RWPE2 (cell line): ENCODE measurements around the gene STRN.

Source experiments
- ATAC-seq: fragments of 200-7000 bp; cut with Tn5 transposase; 3 replicates; pipeline ENCODE4 v1.9.1; 2021; ENCODE audit warnings: low read depth
- DNase-seq: peaks from one replicate; pipeline ENCODE4 v3.0.0-alpha.2; 2020; ENCODE audit warnings: low spot score
- H3K27ac ChIP-seq: fragments of 450-650 bp; 2 replicates; pipeline ENCODE4 v1.5.1; 2017; ENCODE audit warnings: mild to moderate bottlenecking; ENCODE audit not compliant: poor library complexity, severe bottlenecking
- H3K27me3 ChIP-seq: fragments of 250-450 bp; sonication (Bioruptor Pico); 2 replicates; pipeline ENCODE4 v1.5.1; 2021; ENCODE audit warnings: mild to moderate bottlenecking, moderate library complexity; ENCODE audit not compliant: insufficient read depth, poor library complexity, severe bottlenecking
- H3K36me3 ChIP-seq: fragments of 250-450 bp; sonication (Bioruptor Pico); 2 replicates; pipeline ENCODE4 v1.5.1; 2020; ENCODE audit warnings: low read depth, mild to moderate bottlenecking, moderate library complexity
- H3K4me1 ChIP-seq: fragments of 250-450 bp; sonication (Bioruptor Pico); 2 replicates; pipeline ENCODE4 v1.5.1; 2021; ENCODE audit warnings: mild to moderate bottlenecking, moderate library complexity; ENCODE audit not compliant: insufficient read depth, poor library complexity, severe bottlenecking
- H3K4me3 ChIP-seq: fragments of 250-450 bp; sonication (Bioruptor Pico); 2 replicates; pipeline ENCODE4 v1.5.1; 2021; ENCODE audit warnings: mild to moderate bottlenecking, moderate library complexity; ENCODE audit not compliant: severe bottlenecking
- H3K9me3 ChIP-seq: fragments of 250-450 bp; sonication (Bioruptor Pico); 2 replicates; pipeline ENCODE4 v1.5.1; 2021; ENCODE audit warnings: mild to moderate bottlenecking, moderate library complexity; ENCODE audit not compliant: severe bottlenecking
- TF ChIP-seq, protein P1 (sequence below): fragments of 450-650 bp; IDR thresholded peaks from one replicate; pipeline ENCODE4 v1.5.1; 2017; ENCODE audit warnings: mild to moderate bottlenecking, moderate library complexity; ENCODE audit not compliant: poor library complexity, severe bottlenecking

The STRN gene

DNA sequence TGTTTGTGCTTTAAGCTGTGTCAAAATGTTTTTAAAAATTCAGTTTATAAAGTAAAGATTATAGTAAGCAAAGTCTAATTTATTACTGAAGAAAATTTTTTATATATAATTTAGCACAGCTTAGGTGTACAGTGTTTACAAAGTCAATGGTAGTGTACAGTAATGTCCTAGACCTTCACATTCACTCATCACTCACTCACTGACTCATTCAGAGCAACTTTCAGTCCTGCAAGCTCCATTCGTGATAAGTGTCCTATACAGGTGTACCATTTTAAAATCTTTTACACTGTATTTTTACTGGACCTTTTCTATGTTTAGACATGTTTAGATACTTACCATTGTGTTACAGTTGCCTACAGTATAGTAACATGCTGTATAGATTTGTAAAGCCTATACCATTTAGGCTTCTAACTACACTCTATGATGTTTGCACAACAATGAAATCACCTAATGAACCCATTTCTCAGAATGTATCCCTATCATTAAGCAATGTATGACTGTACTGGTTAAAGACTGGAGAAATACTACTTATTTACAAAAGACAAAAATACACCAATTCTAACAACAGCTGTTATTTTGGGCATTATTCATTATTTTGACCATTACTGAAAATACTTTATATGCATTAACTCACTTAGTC is 95.1 kb downstream of the STRN start:
- peaks cover 39% of the 10 kb centered on the region for H3K36me3 ChIP-seq
- no peak for ATAC-seq

GRCh38 chr2:36869606-36870005 is 96.7 kb downstream of the STRN start:
- Histone ChIP-seq H3K9me3 (no peaks in the 10 kb centered on the region), H3K36me3 (peaks cover 39% of the 10 kb centered on the region)

More for the DNA sequence above, 95.1 kb downstream of the STRN start:
- H3K4me3 ChIP-seq = no peak overlapping the region
- no peak for DNase-seq
- H3K9me3 ChIP-seq = no peaks in the 10 kb centered on the region
- H3K27me3 ChIP-seq = no peaks in the 10 kb centered on the region
- no peak overlapping the region for H3K27ac ChIP-seq
- H3K4me1 ChIP-seq = no peaks in the 10 kb centered on the region
- TF ChIP-seq, protein P1, sequence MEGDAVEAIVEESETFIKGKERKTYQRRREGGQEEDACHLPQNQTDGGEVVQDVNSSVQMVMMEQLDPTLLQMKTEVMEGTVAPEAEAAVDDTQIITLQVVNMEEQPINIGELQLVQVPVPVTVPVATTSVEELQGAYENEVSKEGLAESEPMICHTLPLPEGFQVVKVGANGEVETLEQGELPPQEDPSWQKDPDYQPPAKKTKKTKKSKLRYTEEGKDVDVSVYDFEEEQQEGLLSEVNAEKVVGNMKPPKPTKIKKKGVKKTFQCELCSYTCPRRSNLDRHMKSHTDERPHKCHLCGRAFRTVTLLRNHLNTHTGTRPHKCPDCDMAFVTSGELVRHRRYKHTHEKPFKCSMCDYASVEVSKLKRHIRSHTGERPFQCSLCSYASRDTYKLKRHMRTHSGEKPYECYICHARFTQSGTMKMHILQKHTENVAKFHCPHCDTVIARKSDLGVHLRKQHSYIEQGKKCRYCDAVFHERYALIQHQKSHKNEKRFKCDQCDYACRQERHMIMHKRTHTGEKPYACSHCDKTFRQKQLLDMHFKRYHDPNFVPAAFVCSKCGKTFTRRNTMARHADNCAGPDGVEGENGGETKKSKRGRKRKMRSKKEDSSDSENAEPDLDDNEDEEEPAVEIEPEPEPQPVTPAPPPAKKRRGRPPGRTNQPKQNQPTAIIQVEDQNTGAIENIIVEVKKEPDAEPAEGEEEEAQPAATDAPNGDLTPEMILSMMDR = no peak

DNA sequence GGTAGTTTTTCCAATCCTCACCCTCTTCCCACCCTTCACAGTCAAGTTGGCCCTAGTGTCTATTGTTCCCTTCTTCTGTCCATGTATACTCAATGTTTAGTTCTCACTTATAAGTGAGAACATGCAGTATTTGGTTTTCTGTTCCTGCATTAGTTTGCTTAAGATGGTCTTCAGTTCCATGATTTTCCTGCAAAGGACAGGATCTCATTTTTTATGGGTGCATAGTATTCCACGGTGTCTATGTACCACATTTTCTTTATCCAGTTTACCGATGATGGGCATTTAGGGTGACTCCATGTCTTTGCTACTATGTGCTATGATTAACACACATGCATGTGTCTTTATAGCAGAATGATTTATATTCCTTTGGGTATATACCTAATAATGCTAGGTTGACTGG is 104.4 kb downstream of the STRN start:
- no peak overlapping the region for H3K27ac ChIP-seq
- H3K36me3 ChIP-seq = peaks cover 24% of the 10 kb centered on the region
- ATAC-seq = no peak
- TF ChIP-seq, protein P1 = no peak
- DNase-seq = no peak
- no peaks in the 10 kb centered on the region for H3K9me3 ChIP-seq
- H3K4me3 ChIP-seq = no peak overlapping the region
- no peaks in the 10 kb centered on the region for H3K4me1 ChIP-seq
- H3K27me3 ChIP-seq = no peaks in the 10 kb centered on the region

More at GRCh38 chr2:36869606-36870005, 96.7 kb downstream of the STRN start:
- Histone ChIP-seq H3K27me3 (no peaks in the 10 kb centered on the region), H3K4me3 (no peak overlapping the region), H3K27ac (no peak overlapping the region), H3K4me1 (no peaks in the 10 kb centered on the region)
- TF ChIP-seq, protein P1 = no peak
- DNase-seq (no peak), ATAC-seq (no peak)

DNA sequence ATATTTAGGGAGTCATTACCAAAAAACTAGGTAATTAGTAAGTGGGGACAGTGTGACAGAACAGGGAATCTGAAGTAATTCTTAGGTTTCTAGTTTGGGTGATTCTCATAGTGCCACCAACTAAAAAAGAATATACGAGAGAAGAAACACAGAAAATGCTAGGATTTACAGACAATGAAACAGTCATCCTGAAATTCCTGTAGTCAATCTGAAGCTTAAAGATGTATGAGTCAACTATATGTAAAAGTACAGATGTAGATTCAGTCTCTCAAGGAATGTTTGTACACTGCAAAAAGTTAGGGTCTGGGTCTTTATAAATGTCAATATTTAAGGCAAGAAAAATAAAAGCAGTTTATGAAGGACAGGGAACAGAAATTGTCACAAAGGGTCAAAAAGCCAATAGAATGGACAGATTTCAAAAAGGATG is 107.0 kb downstream of the STRN start:
- no peak overlapping the region for H3K27ac ChIP-seq
- H3K27me3 ChIP-seq = no peaks in the 10 kb centered on the region
- DNase-seq (no peak), ATAC-seq (no peak)
- no peak overlapping the region for H3K4me3 ChIP-seq
- H3K9me3 ChIP-seq = no peaks in the 10 kb centered on the region
- H3K36me3 ChIP-seq = peaks cover 47% of the 10 kb centered on the region
- no peaks in the 10 kb centered on the region for H3K4me1 ChIP-seq
- TF ChIP-seq, protein P1 = no peak
